CD14-positive monocyte (primary cell): ENCODE data around the gene KRTAP21-3. TPM values are rescaled to one million over a fixed set of nuclear protein-coding genes. Genes with fewer than 3 reads are reported as not detected.

ENCODE experiments used
- DNase-seq, 3 donors: peaks; one replicate each; pipeline ENCODE4 v3.0.0-alpha.2; 2011 to 2022
- H2AFZ ChIP-seq: 2 replicates; pipeline ENCODE4 v1.6.0; 2012; ENCODE audit warnings: mild to moderate bottlenecking, low read depth, low read length, inconsistent platforms; ENCODE audit not compliant: insufficient read depth, poor library complexity, severe bottlenecking
- H3K27ac ChIP-seq, 2 donors: 1 replicate in 1 of 2; 2 replicates in 1 of 2; pipeline ENCODE4 v1.5.1; 2012 to 2013; ENCODE audit warnings: low read length in 2 of 2, control low read depth in 1 of 2, inconsistent platforms in 1 of 2, low read depth in 1 of 2, mild to moderate bottlenecking in 1 of 2
- H3K27me3 ChIP-seq, 2 donors: one replicate each; pipeline versions ENCODE4 v1.6.0 to v1.6.1; 2011 to 2013; ENCODE audit warnings: low read length in 2 of 2; ENCODE audit not compliant: control insufficient read depth in 2 of 2, insufficient read depth in 2 of 2
- H3K36me3 ChIP-seq, 2 donors: replicated peaks in 1 of 2; 1 replicate in 1 of 2; 2 replicates in 1 of 2; pipeline versions ENCODE4 v1.5.1 to v1.6.1; 2012 to 2013; ENCODE audit warnings: low read length in 2 of 2, control low read depth in 1 of 2, inconsistent platforms in 1 of 2, mild to moderate bottlenecking in 1 of 2; ENCODE audit not compliant: insufficient read depth in 2 of 2, control insufficient read depth in 1 of 2
- H3K4me1 ChIP-seq, 2 donors: 1 replicate in 1 of 2; 2 replicates in 1 of 2; pipeline versions ENCODE4 v1.5.1 to v1.6.1; 2012 to 2013; ENCODE audit warnings: low read length in 2 of 2, control low read depth in 1 of 2, inconsistent platforms in 1 of 2, mild to moderate bottlenecking in 1 of 2, moderate library complexity in 1 of 2; ENCODE audit not compliant: insufficient read depth in 2 of 2, control insufficient read depth in 1 of 2
- H3K4me2 ChIP-seq: replicated peaks from 2 replicates; pipeline ENCODE3; 2012; ENCODE audit warnings: low read length, moderate library complexity, mild to moderate bottlenecking; ENCODE audit not compliant: poor library complexity, severe bottlenecking; ENCODE audit errors: extremely low read depth
- H3K4me3 ChIP-seq, 3 experiments: fragments of 200-600 bp in 1 of 3; sonication (generic) in 1 of 3; replicated peaks in 1 of 3; 1 replicate in 2 of 3; 2 replicates in 1 of 3; pipeline ENCODE4 v1.5.1; 2011 to 2013; ENCODE audit warnings: low read length in 3 of 3, mild to moderate bottlenecking in 3 of 3, control low read depth in 2 of 3, low read depth in 2 of 3, inconsistent platforms in 1 of 3, moderate library complexity in 1 of 3
- H3K79me2 ChIP-seq: 2 replicates; pipeline ENCODE4 v1.6.0; 2012; ENCODE audit warnings: mild to moderate bottlenecking, control low read depth, inconsistent platforms, low read length, moderate library complexity; ENCODE audit not compliant: insufficient read depth
- H3K9ac ChIP-seq: 2 replicates; pipeline ENCODE4 v1.6.0; 2017; ENCODE audit warnings: low read length, mild to moderate bottlenecking; ENCODE audit not compliant: insufficient read depth, poor library complexity, severe bottlenecking
- H3K9me3 ChIP-seq, 2 donors: replicated peaks in 1 of 2; 1 replicate in 1 of 2; 2 replicates in 1 of 2; pipeline versions ENCODE4 v1.5.1 to v1.6.1; 2012 to 2013; ENCODE audit warnings: low read length in 2 of 2, control low read depth in 1 of 2; ENCODE audit not compliant: control insufficient read depth in 1 of 2, insufficient read depth in 1 of 2
- H4K20me1 ChIP-seq: 2 replicates; pipeline ENCODE4 v1.6.0; 2012; ENCODE audit warnings: mild to moderate bottlenecking, low read length, control low read depth, moderate library complexity; ENCODE audit not compliant: insufficient read depth
- H3K27ac Mint-ChIP-seq, 7 donors: one replicate each; pipeline ENCODE4 v1.8.0; 2020; ENCODE audit warnings: mild to moderate bottlenecking in 7 of 7, mixed read lengths in 7 of 7, moderate library complexity in 6 of 7, inconsistent platforms in 2 of 7
- H3K27me3 Mint-ChIP-seq, 3 donors: one replicate each; pipeline ENCODE4 v1.8.0; 2021 to 2022; ENCODE audit warnings: low read depth in 3 of 3, mild to moderate bottlenecking in 3 of 3, mixed read lengths in 3 of 3, moderate library complexity in 3 of 3, inconsistent platforms in 1 of 3
- H3K36me3 Mint-ChIP-seq, 2 donors: one replicate each; pipeline ENCODE4 v1.8.0; 2020; ENCODE audit warnings: mixed read lengths in 2 of 2, inconsistent platforms in 1 of 2, mild to moderate bottlenecking in 1 of 2
- H3K4me1 Mint-ChIP-seq: one replicate; pipeline ENCODE4 v1.8.0; 2020; ENCODE audit warnings: mild to moderate bottlenecking, mixed read lengths
- H3K4me3 Mint-ChIP-seq, 2 donors: one replicate each; pipeline ENCODE4 v1.8.0; 2020; ENCODE audit warnings: mild to moderate bottlenecking in 2 of 2, mixed read lengths in 2 of 2, moderate library complexity in 1 of 2
- H3K9me3 Mint-ChIP-seq, 7 donors: one replicate each; pipeline ENCODE4 v1.8.0; 2020 to 2022; ENCODE audit warnings: mixed read lengths in 7 of 7, mild to moderate bottlenecking in 6 of 7, moderate library complexity in 6 of 7, inconsistent platforms in 2 of 7
- WGBS: methylation state at CpG from one replicate; pipeline ENCODE4 v1.1.5; 2013; ENCODE audit warnings: missing lambda C conversion rate; ENCODE audit not compliant: insufficient coverage; 5-methylcytosine and 5-hydroxymethylcytosine counted together
- intact Hi-C, 2 donors: fragments of 100-400 bp; cut with micrococcal nuclease; formaldehyde crosslinking; loops; one replicate each; pipeline versions ENCODE4 v1.15.0 to v1.15.1; 2023
- polyA plus RNA-seq, 3 donors: library from polyadenylated mRNA; depleted of rRNA in 1 of 3; unstranded in 2 of 3; stranded (reverse) in 1 of 3; fragments of 300-500 nt in 2 of 3; fragments of >200 nt in 1 of 3; fragmentation: Illumina TruSeq in 2 of 3; gene quantifications; 1 replicate in 2 of 3; 2 replicates in 1 of 3; pipeline ENCODE4 v1.2.3, GENCODE V29; 2012 to 2021
- TF ChIP-seq, protein P1 (sequence below): fragments of 200-600 bp; IDR thresholded peaks from one replicate; pipeline ENCODE4 v1.8.0; 2022; ENCODE audit warnings: antibody characterized with exemption, mild to moderate bottlenecking

Gene KRTAP21-3
- polyA plus RNA-seq, 3 donors: not detected

GRCh38 chr21:30733026-30733425 lies 14.4 kb upstream of the KRTAP21-3 start:
- H3K27me3 Mint-ChIP-seq: peaks cover 0 to 1% (median 0%) of the 10 kb centered on the region in 3 donors
- peaks cover 1 to 15% (median 6%) of the 10 kb centered on the region in 7 donors for H3K9me3 Mint-ChIP-seq
- no peak overlapping the region for H3K27ac Mint-ChIP-seq
- Histone ChIP-seq H3K27me3 (no peaks in the 10 kb centered on the region), H3K4me3 (no peak overlapping the region), H3K9me3 (peaks cover 0 to 4% of the 10 kb centered on the region in 2 donors), H3K4me1 (no peaks in the 10 kb centered on the region), H3K79me2 (no peaks in the 10 kb centered on the region), H3K27ac (no peak overlapping the region), H3K4me2 (no peak overlapping the region), H3K36me3 (no peaks in the 10 kb centered on the region), H4K20me1 (no peaks in the 10 kb centered on the region), H2AFZ (no peak overlapping the region), H3K9ac (no peak overlapping the region)
- intact Hi-C loops: no loop called here
- DNase-seq: no peak
- no peaks in the 10 kb centered on the region for H3K4me1 Mint-ChIP-seq
- no CpG with 5 or more reads among the region's 1 CpG for WGBS
- no peak overlapping the region for H3K4me3 Mint-ChIP-seq
- no peaks in the 10 kb centered on the region for H3K36me3 Mint-ChIP-seq
- TF ChIP-seq, protein P1, sequence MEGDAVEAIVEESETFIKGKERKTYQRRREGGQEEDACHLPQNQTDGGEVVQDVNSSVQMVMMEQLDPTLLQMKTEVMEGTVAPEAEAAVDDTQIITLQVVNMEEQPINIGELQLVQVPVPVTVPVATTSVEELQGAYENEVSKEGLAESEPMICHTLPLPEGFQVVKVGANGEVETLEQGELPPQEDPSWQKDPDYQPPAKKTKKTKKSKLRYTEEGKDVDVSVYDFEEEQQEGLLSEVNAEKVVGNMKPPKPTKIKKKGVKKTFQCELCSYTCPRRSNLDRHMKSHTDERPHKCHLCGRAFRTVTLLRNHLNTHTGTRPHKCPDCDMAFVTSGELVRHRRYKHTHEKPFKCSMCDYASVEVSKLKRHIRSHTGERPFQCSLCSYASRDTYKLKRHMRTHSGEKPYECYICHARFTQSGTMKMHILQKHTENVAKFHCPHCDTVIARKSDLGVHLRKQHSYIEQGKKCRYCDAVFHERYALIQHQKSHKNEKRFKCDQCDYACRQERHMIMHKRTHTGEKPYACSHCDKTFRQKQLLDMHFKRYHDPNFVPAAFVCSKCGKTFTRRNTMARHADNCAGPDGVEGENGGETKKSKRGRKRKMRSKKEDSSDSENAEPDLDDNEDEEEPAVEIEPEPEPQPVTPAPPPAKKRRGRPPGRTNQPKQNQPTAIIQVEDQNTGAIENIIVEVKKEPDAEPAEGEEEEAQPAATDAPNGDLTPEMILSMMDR: no peak

- Mint-ChIP-seq H3K4me1 (no peaks in the 10 kb centered on the region), H3K9me3 (peaks cover 4 to 21% (median 11%) of the 10 kb centered on the region in 7 donors), H3K27ac (no peak overlapping the region), H3K27me3 (peaks cover 0 to 2% (median 0%) of the 10 kb centered on the region in 3 donors), H3K4me3 (no peak overlapping the region), H3K36me3 (no peaks in the 10 kb centered on the region)
- H3K36me3 ChIP-seq: no peaks in the 10 kb centered on the region
- H2AFZ ChIP-seq: no peak overlapping the region
- no peak overlapping the region for H3K27ac ChIP-seq
- DNase-seq: no peak
- H3K9ac ChIP-seq: no peak overlapping the region
- H3K4me1 ChIP-seq: no peaks in the 10 kb centered on the region
- H3K27me3 ChIP-seq: no peaks in the 10 kb centered on the region
- H3K79me2 ChIP-seq: no peaks in the 10 kb centered on the region
- no peak overlapping the region for H3K4me3 ChIP-seq
- no peak overlapping the region for H3K4me2 ChIP-seq
- peaks cover 0 to 20% of the 10 kb centered on the region in 2 donors for H3K9me3 ChIP-seq
- WGBS: no CpG with 5 or more reads among the region's 1 CpG
- H4K20me1 ChIP-seq: no peaks in the 10 kb centered on the region
- TF ChIP-seq, protein P1: no peak
- intact Hi-C loops: no loop called here
These were observed 8.1 kb upstream of the KRTAP21-3 start for GRCh38 chr21:30726726-30727125.
